CD8-positive, alpha-beta memory T cell (primary cell): Measurements from ENCODE around the gene BTRC. TPM values are rescaled to one million over a fixed set of nuclear protein-coding genes. Genes with fewer than 3 reads are reported as not detected.

Experiments
- CTCF ChIA-PET: fragments of 350-600 bp; sonication (Branson Sonifier 250); formaldehyde crosslinking; loops from one replicate; lab custom pipeline; 2021; ENCODE audit warnings: antibody characterized with exemption; lab: Charles Lee
- POLR2A ChIA-PET: fragments of 350-600 bp; sonication (Branson Sonifier 250); formaldehyde crosslinking; loops from one replicate; lab custom pipeline; 2021; ENCODE audit warnings: antibody characterized with exemption; lab: Charles Lee
- DNase-seq, 5 donors: peaks; one replicate each; pipeline versions ENCODE4 v3.0.0 to v3.0.0-alpha.2; 2020 to 2022; ENCODE audit warnings: mixed read lengths in 1 of 5
- H3K27ac ChIP-seq: one replicate; pipeline ENCODE4 v1.7.0; 2013; ENCODE audit warnings: low read depth, mild to moderate bottlenecking, low read length, moderate library complexity
- H3K27me3 ChIP-seq: 2 replicates; pipeline ENCODE4 v1.7.0; 2013; ENCODE audit warnings: low read length, mild to moderate bottlenecking; ENCODE audit not compliant: insufficient read depth, poor library complexity, severe bottlenecking
- H3K36me3 ChIP-seq: 2 replicates; pipeline ENCODE4 v1.7.0; 2013; ENCODE audit warnings: mild to moderate bottlenecking, low read length, moderate library complexity; ENCODE audit not compliant: insufficient read depth
- H3K4me1 ChIP-seq: 2 replicates; pipeline ENCODE4 v1.7.0; 2013; ENCODE audit warnings: mild to moderate bottlenecking, low read length, moderate library complexity; ENCODE audit not compliant: insufficient read depth
- H3K4me3 ChIP-seq: 2 replicates; pipeline ENCODE4 v1.7.0; 2013; ENCODE audit warnings: mild to moderate bottlenecking, low read length
- H3K9me3 ChIP-seq: 2 replicates; pipeline ENCODE4 v1.7.0; 2013; ENCODE audit warnings: mild to moderate bottlenecking, low read length
- H3K27ac Mint-ChIP-seq, 8 donors: one replicate each; pipeline ENCODE4 v1.8.0; 2020 to 2021; ENCODE audit warnings: mixed read lengths in 8 of 8, mild to moderate bottlenecking in 6 of 8, inconsistent platforms in 3 of 8, moderate library complexity in 3 of 8
- H3K27me3 Mint-ChIP-seq, 2 donors: one replicate each; pipeline ENCODE4 v1.8.0; 2020 to 2021; ENCODE audit warnings: mixed read lengths in 2 of 2, mild to moderate bottlenecking in 1 of 2, moderate library complexity in 1 of 2
- H3K36me3 Mint-ChIP-seq, 3 donors: one replicate each; pipeline ENCODE4 v1.8.0; 2020 to 2021; ENCODE audit warnings: mixed read lengths in 3 of 3, inconsistent platforms in 1 of 3, mild to moderate bottlenecking in 1 of 3
- H3K4me1 Mint-ChIP-seq, 3 donors: one replicate each; pipeline ENCODE4 v1.8.0; 2020 to 2021; ENCODE audit warnings: mixed read lengths in 3 of 3, inconsistent platforms in 1 of 3, mild to moderate bottlenecking in 1 of 3
- H3K4me3 Mint-ChIP-seq, 7 donors: one replicate each; pipeline ENCODE4 v1.8.0; 2020 to 2021; ENCODE audit warnings: mixed read lengths in 7 of 7, mild to moderate bottlenecking in 6 of 7, moderate library complexity in 4 of 7, inconsistent platforms in 2 of 7
- H3K9me3 Mint-ChIP-seq, 5 donors: one replicate each; pipeline ENCODE4 v1.8.0; 2020 to 2022; ENCODE audit warnings: mixed read lengths in 5 of 5, mild to moderate bottlenecking in 3 of 5, moderate library complexity in 2 of 5, inconsistent platforms in 1 of 5
- polyA plus RNA-seq: library from polyadenylated mRNA; unstranded; fragments of 300-500 nt; fragmentation: Illumina TruSeq; gene quantifications from one replicate; pipeline ENCODE4 v1.2.3, GENCODE V29; 2021
- total RNA-seq, 2 experiments: library from RNA; stranded (reverse); gene quantifications; one replicate each; pipeline ENCODE4 v1.2.3, GENCODE V29; 2021

The BTRC gene
- total and polyA plus RNA-seq, 3 experiments from 2014 or later = 7.1 to 21.3 (median 19.3) TPM

GRCh38 chr10:101569323-101569621 is 215.3 kb downstream of the BTRC start:
- peaks cover 36 to 47% of the 10 kb centered on the region in 2 donors for H3K27me3 Mint-ChIP-seq
- no peak overlapping the region for H3K27ac Mint-ChIP-seq
- peaks cover 36% of the 10 kb centered on the region for H3K27me3 ChIP-seq
- no peak overlapping the region for H3K4me3 ChIP-seq
- POLR2A ChIA-PET = interaction anchor here (0.5 kb wide), 1 partner anchor 356 kb away, joined by 3 read pairs; no protein-coding TSS in a partner anchor
- no peaks in the 10 kb centered on the region for H3K9me3 ChIP-seq
- no peaks in the 10 kb centered on the region for H3K9me3 Mint-ChIP-seq
- DNase-seq = no peak
- H3K36me3 ChIP-seq = no peaks in the 10 kb centered on the region
- H3K27ac ChIP-seq = no peak overlapping the region
- H3K4me1 ChIP-seq = peaks cover 14% of the 10 kb centered on the region
- CTCF ChIA-PET = interaction anchor here (0.6 to 3.6 kb wide), 15 partner anchors 9 to 408 kb away, joined by 3 to 60 read pairs (median 4); partner anchors contain the start of genes DPCD and POLL
- H3K36me3 Mint-ChIP-seq = no peaks in the 10 kb centered on the region
- peaks cover 11 to 21% (median 15%) of the 10 kb centered on the region in 3 donors for H3K4me1 Mint-ChIP-seq
- peak overlapping the region; percentile 38 to 80 (median 68) for H3K4me3 Mint-ChIP-seq

GRCh38 chr10:101569622-101570427 is 215.9 kb downstream of the BTRC start:
- Histone ChIP-seq H3K4me1 (peaks cover 14% of the 10 kb centered on the region), H3K4me3 (peak overlapping the region; percentile 75), H3K27me3 (peaks cover 36% of the 10 kb centered on the region), H3K36me3 (no peaks in the 10 kb centered on the region), H3K27ac (no peak overlapping the region), H3K9me3 (no peaks in the 10 kb centered on the region)
- DNase-seq = peak; percentile 73 to 85 (median 78)
- Mint-ChIP-seq H3K9me3 (no peaks in the 10 kb centered on the region), H3K4me1 (peaks cover 11 to 21% (median 15%) of the 10 kb centered on the region in 3 donors), H3K36me3 (no peaks in the 10 kb centered on the region), H3K4me3 (peak overlapping the region; percentile 50 to 89 (median 77)), H3K27me3 (peaks cover 33 to 44% of the 10 kb centered on the region in 2 donors), H3K27ac (no peak overlapping the region)
- ChIA-PET POLR2A (interaction anchor here (0.5 kb wide), 1 partner anchor 356 kb away, joined by 3 read pairs; no protein-coding TSS in a partner anchor), CTCF (interaction anchor here (0.6 to 3.6 kb wide), 17 partner anchors 10 to 357 kb away, joined by 3 to 60 read pairs (median 4); partner anchors contain the start of genes DPCD and POLL)

- Mint-ChIP-seq H3K4me3 (peak overlapping the region in 6 of 7 donors; percentile 46 to 89 (median 73)), H3K4me1 (peaks cover 11 to 21% (median 15%) of the 10 kb centered on the region in 3 donors), H3K27ac (peak overlapping the region in 2 of 8 donors; percentile 54 to 89), H3K9me3 (no peaks in the 10 kb centered on the region), H3K36me3 (no peaks in the 10 kb centered on the region), H3K27me3 (peaks cover 26 to 37% of the 10 kb centered on the region in 2 donors)
- no peaks in the 10 kb centered on the region for H3K9me3 ChIP-seq
- H3K27me3 ChIP-seq = peaks cover 33% of the 10 kb centered on the region
- H3K4me3 ChIP-seq = no peak overlapping the region
- no peaks in the 10 kb centered on the region for H3K36me3 ChIP-seq
- ChIA-PET CTCF (interaction anchor here (0.6 to 3.6 kb wide), 18 partner anchors 11 to 409 kb away, joined by 3 to 60 read pairs (median 4); partner anchors contain the start of genes DPCD and POLL), POLR2A (no interaction called here)
- H3K4me1 ChIP-seq = peaks cover 14% of the 10 kb centered on the region
- H3K27ac ChIP-seq = no peak overlapping the region
- DNase-seq = no peak
Measured at GRCh38 chr10:101570428-101571270, 216.7 kb downstream of the BTRC start.

GRCh38 chr10:101571271-101571925 is 217.4 kb downstream of the BTRC start:
- no peak overlapping the region for H3K4me3 ChIP-seq
- H3K36me3 Mint-ChIP-seq = peaks cover 0 to 2% (median 0%) of the 10 kb centered on the region in 3 donors
- no peaks in the 10 kb centered on the region for H3K9me3 Mint-ChIP-seq
- H3K9me3 ChIP-seq = no peaks in the 10 kb centered on the region
- H3K27me3 Mint-ChIP-seq = peaks cover 21 to 31% of the 10 kb centered on the region in 2 donors
- no peak overlapping the region for H3K27ac ChIP-seq
- no peak for DNase-seq
- H3K4me1 Mint-ChIP-seq = peaks cover 9 to 18% (median 15%) of the 10 kb centered on the region in 3 donors
- H3K36me3 ChIP-seq = no peaks in the 10 kb centered on the region
- POLR2A ChIA-PET = interaction anchor here (0.6 kb wide), 1 partner anchor 72 kb away, joined by 3 read pairs; no protein-coding TSS in a partner anchor
- peak overlapping the region in 3 of 7 donors; percentile 19 to 62 (median 28) for H3K4me3 Mint-ChIP-seq
- peaks cover 33% of the 10 kb centered on the region for H3K27me3 ChIP-seq
- peaks cover 14% of the 10 kb centered on the region for H3K4me1 ChIP-seq
- peak overlapping the region in 2 of 8 donors; percentile 54 to 89 for H3K27ac Mint-ChIP-seq
- CTCF ChIA-PET = interaction anchor here (0.8 to 3.6 kb wide), 14 partner anchors 10 to 410 kb away, joined by 3 to 60 read pairs (median 4); partner anchors contain the start of genes DPCD and POLL

- Mint-ChIP-seq H3K4me1 (peaks cover 7 to 14% (median 10%) of the 10 kb centered on the region in 3 donors), H3K9me3 (no peaks in the 10 kb centered on the region), H3K27me3 (peaks cover 17 to 26% of the 10 kb centered on the region in 2 donors), H3K36me3 (peaks cover 0 to 5% (median 0%) of the 10 kb centered on the region in 3 donors), H3K4me3 (no peak overlapping the region), H3K27ac (peak overlapping the region in 1 of 8 donors; percentile 51)
- Histone ChIP-seq H3K36me3 (no peaks in the 10 kb centered on the region), H3K27me3 (peaks cover 28% of the 10 kb centered on the region), H3K27ac (no peak overlapping the region), H3K9me3 (no peaks in the 10 kb centered on the region), H3K4me3 (no peak overlapping the region), H3K4me1 (peaks cover 14% of the 10 kb centered on the region)
- DNase-seq = no peak
- ChIA-PET CTCF (interaction anchor here (2.0 to 3.6 kb wide), 3 partner anchors 15 to 359 kb away, joined by 5 to 60 read pairs (median 22); partner anchors contain the start of genes DPCD and POLL), POLR2A (interaction anchor here (0.6 kb wide), 1 partner anchor 73 kb away, joined by 3 read pairs; no protein-coding TSS in a partner anchor)
Measured at GRCh38 chr10:101572126-101572525, 218.2 kb downstream of the BTRC start.

GRCh38 chr10:101572785-101573184 is 218.8 kb downstream of the BTRC start:
- Histone ChIP-seq H3K9me3 (no peaks in the 10 kb centered on the region), H3K4me1 (peaks cover 14% of the 10 kb centered on the region), H3K36me3 (no peaks in the 10 kb centered on the region), H3K27ac (no peak overlapping the region), H3K4me3 (no peak overlapping the region), H3K27me3 (peaks cover 22% of the 10 kb centered on the region)
- peak overlapping the region in 1 of 8 donors; percentile 75 for H3K27ac Mint-ChIP-seq
- POLR2A ChIA-PET = no interaction called here
- H3K9me3 Mint-ChIP-seq = no peaks in the 10 kb centered on the region
- CTCF ChIA-PET = interaction anchor here (1.5 kb wide), 1 partner anchor 359 kb away, joined by 5 read pairs; no protein-coding TSS in a partner anchor
- H3K36me3 Mint-ChIP-seq = peaks cover 0 to 7% (median 0%) of the 10 kb centered on the region in 3 donors
- H3K4me3 Mint-ChIP-seq = no peak overlapping the region
- DNase-seq = no peak
- peaks cover 12 to 19% of the 10 kb centered on the region in 2 donors for H3K27me3 Mint-ChIP-seq
- H3K4me1 Mint-ChIP-seq = peaks cover 5 to 14% (median 5%) of the 10 kb centered on the region in 3 donors
